ENCODE data around the gene FNBP1L. TPM values are rescaled to one million over a fixed set of nuclear protein-coding genes. Genes with fewer than 3 reads are reported as not detected.
"Not testable (repeated sequence)": the region's sequence is repeated elsewhere in the genome, so short reads cannot be mapped to it uniquely, and the experiment has no call there.

Gene FNBP1L
- total and polyA plus RNA-seq, 2 donors (not counting 1 experiment from before 2014, with no cell fraction given): 0.86 to 5.4 TPM

DNA sequence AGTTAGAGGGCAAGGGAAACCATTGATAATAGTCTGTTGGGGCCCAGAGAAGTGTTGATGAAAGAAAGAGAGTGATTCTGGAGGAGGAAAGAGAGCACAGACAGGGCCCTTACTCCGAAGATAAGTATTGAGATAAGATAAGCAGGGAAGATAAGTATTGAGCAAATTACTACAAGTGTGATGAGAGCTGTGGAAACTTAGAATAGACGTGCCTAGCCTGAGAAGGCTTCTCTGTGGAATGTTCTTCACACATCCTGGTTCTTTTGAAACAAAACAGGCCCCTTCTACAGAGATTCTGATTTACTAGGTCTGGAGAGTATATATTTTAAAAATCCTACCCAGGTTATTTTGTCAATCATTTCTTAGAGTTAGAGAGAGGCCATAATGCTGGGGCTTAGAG is 26.4 kb downstream of the FNBP1L start:
- peaks cover 2% of the 10 kb centered on the region for H3K4me1 Mint-ChIP-seq
- no peak overlapping the region for H3K27ac Mint-ChIP-seq
- ATAC-seq (ENCODE audit: low read depth): no peak
- Histone ChIP-seq H3K79me2 (ENCODE audit: control insufficient read depth, insufficient read depth, low read length) (peaks cover 30% of the 10 kb centered on the region), H4K20me1 (ENCODE audit: control insufficient read depth, insufficient read depth, low read length, poor library complexity, severe bottlenecking) (no peaks in the 10 kb centered on the region), H3K4me1 (ENCODE audit: control insufficient read depth in 2 of 2, insufficient read depth in 2 of 2, low read length in 2 of 2) (no peaks in the 10 kb centered on the region), H2AFZ (ENCODE audit: insufficient read depth, low read depth, low read length, poor library complexity, severe bottlenecking) (no peak overlapping the region), H3K9ac (ENCODE audit: low read length) (no peak overlapping the region), H3K4me3 (ENCODE audit: control extremely low read depth in 1 of 5, extremely low read depth in 1 of 5, insufficient read depth in 1 of 5, low read depth in 2 of 5, low read length in 4 of 5) (no peak overlapping the region), H3K27me3 (replicated peaks in 1 of 4; ENCODE audit: control extremely low read depth in 1 of 4, control insufficient read depth in 3 of 4, insufficient read depth in 4 of 4, low read length in 3 of 4) (peaks cover 0 to 3% (median 0%) of the 10 kb centered on the region in 4 experiments), H3K4me2 (replicated peaks; ENCODE audit: low read depth, low read length, poor library complexity, severe bottlenecking) (no peak overlapping the region), H3K9me3 (ENCODE audit: control extremely low read depth in 1 of 3, control insufficient read depth in 2 of 3, insufficient read depth in 1 of 3, low read length in 2 of 3) (peaks cover 1 to 13% (median 9%) of the 10 kb centered on the region in 3 donors), H3K27ac (ENCODE audit: low read length in 2 of 2) (no peak overlapping the region), H3K36me3 (replicated peaks in 1 of 2; ENCODE audit: control extremely low read depth in 1 of 2, control insufficient read depth in 1 of 2, extremely low read depth in 1 of 2, insufficient read depth in 2 of 2, low read length in 1 of 2) (no peaks in the 10 kb centered on the region)
- POLR2A ChIA-PET: no interaction called here
- 80% methylated on average over 1 of the region's 2 CpGs for WGBS (ENCODE audit: insufficient coverage)
- CTCF ChIA-PET: no interaction called here
- peaks cover 12% of the 10 kb centered on the region for H3K9me3 Mint-ChIP-seq (ENCODE audit: insufficient read depth)
- intact Hi-C loops (cut with micrococcal nuclease): no loop called here
- TF ChIP-seq CTCF (IDR thresholded peaks at IDR 0.05) (no peak), EZH2 (IDR thresholded peaks at IDR 0.05; ENCODE audit: borderline replicate concordance, insufficient read depth, low read depth, low read length, poor library complexity, severe bottlenecking) (no peak)
- H3K27me3 Mint-ChIP-seq: no peaks in the 10 kb centered on the region
- H3K4me3 Mint-ChIP-seq: no peak overlapping the region
- DNase-seq: no peak

DNA sequence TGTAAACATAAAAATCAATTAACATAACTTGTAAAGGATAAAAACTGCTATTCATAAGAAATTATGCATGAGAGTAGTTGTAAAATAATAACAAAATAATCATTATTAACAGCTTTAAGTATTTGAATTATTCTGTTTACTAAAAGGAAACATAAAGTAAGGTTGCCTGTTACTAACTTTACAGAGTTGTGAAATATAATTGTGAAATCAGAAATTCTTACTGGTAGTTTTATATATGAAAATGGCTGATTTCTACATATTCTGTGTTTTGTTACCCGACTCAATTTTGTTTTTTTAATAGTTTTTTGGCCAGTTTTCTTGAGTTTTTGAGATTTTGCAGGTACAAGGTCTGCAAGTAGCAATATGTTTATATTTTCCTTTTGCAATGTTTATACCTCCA is 27.8 kb downstream of the FNBP1L start:
- no peak overlapping the region for H3K9ac ChIP-seq (ENCODE audit: low read length)
- Mint-ChIP-seq H3K4me1 (peaks cover 2% of the 10 kb centered on the region), H3K27me3 (no peaks in the 10 kb centered on the region), H3K9me3 (ENCODE audit: insufficient read depth) (peaks cover 17% of the 10 kb centered on the region), H3K4me3 (no peak overlapping the region), H3K27ac (no peak overlapping the region)
- no CpG with 5 or more reads among the region's 1 CpG for WGBS (ENCODE audit: insufficient coverage)
- H3K4me2 ChIP-seq (replicated peaks; ENCODE audit: low read depth, low read length, poor library complexity, severe bottlenecking): no peak overlapping the region
- no peak for ATAC-seq (ENCODE audit: low read depth)
- H2AFZ ChIP-seq (ENCODE audit: insufficient read depth, low read depth, low read length, poor library complexity, severe bottlenecking): no peak overlapping the region
- no peak overlapping the region for H3K27ac ChIP-seq (ENCODE audit: low read length in 2 of 2)
- no peaks in the 10 kb centered on the region for H4K20me1 ChIP-seq (ENCODE audit: control insufficient read depth, insufficient read depth, low read length, poor library complexity, severe bottlenecking)
- ChIA-PET POLR2A (no interaction called here), CTCF (no interaction called here)
- intact Hi-C loops (cut with micrococcal nuclease): no loop called here
- no peak overlapping the region for H3K4me3 ChIP-seq (ENCODE audit: control extremely low read depth in 1 of 5, extremely low read depth in 1 of 5, insufficient read depth in 1 of 5, low read depth in 2 of 5, low read length in 4 of 5)
- H3K9me3 ChIP-seq (ENCODE audit: control extremely low read depth in 1 of 3, control insufficient read depth in 2 of 3, insufficient read depth in 1 of 3, low read length in 2 of 3): peaks cover 1 to 21% (median 20%) of the 10 kb centered on the region in 3 donors
- TF ChIP-seq EZH2 (IDR thresholded peaks at IDR 0.05; ENCODE audit: borderline replicate concordance, insufficient read depth, low read depth, low read length, poor library complexity, severe bottlenecking): no peak
- TF ChIP-seq CTCF (IDR thresholded peaks at IDR 0.05): no peak
- DNase-seq: no peak
- no peaks in the 10 kb centered on the region for H3K36me3 ChIP-seq (replicated peaks in 1 of 2; ENCODE audit: control extremely low read depth in 1 of 2, control insufficient read depth in 1 of 2, extremely low read depth in 1 of 2, insufficient read depth in 2 of 2, low read length in 1 of 2)
- no peaks in the 10 kb centered on the region for H3K27me3 ChIP-seq (replicated peaks in 1 of 4; ENCODE audit: control extremely low read depth in 1 of 4, control insufficient read depth in 3 of 4, insufficient read depth in 4 of 4, low read length in 3 of 4)
- H3K4me1 ChIP-seq (ENCODE audit: control insufficient read depth in 2 of 2, insufficient read depth in 2 of 2, low read length in 2 of 2): no peaks in the 10 kb centered on the region
- H3K79me2 ChIP-seq (ENCODE audit: control insufficient read depth, insufficient read depth, low read length): peaks cover 19% of the 10 kb centered on the region

- ATAC-seq (ENCODE audit: low read depth); H2AFZ ChIP-seq (ENCODE audit: insufficient read depth, low read depth, low read length, poor library complexity, severe bottlenecking); H3K27ac ChIP-seq (ENCODE audit: low read length in 2 of 2); H3K36me3 ChIP-seq (replicated peaks in 1 of 2; ENCODE audit: control extremely low read depth in 1 of 2, control insufficient read depth in 1 of 2, extremely low read depth in 1 of 2, insufficient read depth in 2 of 2, low read length in 1 of 2); H4K20me1 ChIP-seq (ENCODE audit: control insufficient read depth, insufficient read depth, low read length, poor library complexity, severe bottlenecking); H3K4me3 Mint-ChIP-seq; H3K27ac Mint-ChIP-seq; H3K4me1 Mint-ChIP-seq; POLR2A ChIA-PET; H3K4me3 ChIP-seq (ENCODE audit: control extremely low read depth in 1 of 5, extremely low read depth in 1 of 5, insufficient read depth in 1 of 5, low read depth in 2 of 5, low read length in 4 of 5); intact Hi-C loops (cut with micrococcal nuclease); H3K27me3 ChIP-seq (replicated peaks in 1 of 4; ENCODE audit: control extremely low read depth in 1 of 4, control insufficient read depth in 3 of 4, insufficient read depth in 4 of 4, low read length in 3 of 4); H3K79me2 ChIP-seq (ENCODE audit: control insufficient read depth, insufficient read depth, low read length); H3K27me3 Mint-ChIP-seq; H3K9ac ChIP-seq (ENCODE audit: low read length); H3K4me1 ChIP-seq (ENCODE audit: control insufficient read depth in 2 of 2, insufficient read depth in 2 of 2, low read length in 2 of 2); CTCF ChIA-PET; H3K4me2 ChIP-seq (replicated peaks; ENCODE audit: low read depth, low read length, poor library complexity, severe bottlenecking): not testable (repeated sequence)
- 67% methylated on average over 3 of the region's 8 CpGs for WGBS (ENCODE audit: insufficient coverage)
- H3K9me3 Mint-ChIP-seq (ENCODE audit: insufficient read depth): peaks cover 19% of the 10 kb centered on the region
- DNase-seq: peak; percentile 3
- peaks cover 1 to 24% (median 20%) of the 10 kb centered on the region in 3 donors for H3K9me3 ChIP-seq (ENCODE audit: control extremely low read depth in 1 of 3, control insufficient read depth in 2 of 3, insufficient read depth in 1 of 3, low read length in 2 of 3)
Observed at GRCh38 chr1:93479133-93479745, 31.3 kb downstream of the FNBP1L start.
